GM10248 (cell line): ENCODE data around the gene CREBBP.
A peak's percentile ranks its signal among the peaks of the same experiment; 100 is the strongest.
"Not testable (repeated sequence)": the region's sequence is repeated elsewhere in the genome, so short reads cannot be mapped to it uniquely, and the experiment has no call there.

Experiments
- CTCF ChIA-PET: fragments of 300-600 bp; sonication (Branson Sonifier 250); formaldehyde crosslinking; extraction: SDS; loops from one replicate; lab custom pipeline; 2021; ENCODE audit warnings: antibody characterized with exemption; lab: Yijun Ruan, JAX
- POLR2A ChIA-PET: fragments of 350-650 bp; sonication (Branson Sonifier 250); formaldehyde crosslinking; extraction: SDS; loops from one replicate; lab custom pipeline; 2020; ENCODE audit warnings: antibody characterized with exemption; lab: Yijun Ruan, JAX
- DNase-seq: peaks from one replicate; pipeline ENCODE4 v3.0.0; 2012; ENCODE audit errors: extremely low spot score
- TF ChIP-seq, protein P1 (sequence below): IDR thresholded peaks from 2 replicates; pipeline ENCODE4 v1.5.1; 2012; ENCODE audit warnings: mild to moderate bottlenecking, low read depth; ENCODE audit errors: extremely low read depth, missing control alignments, control extremely low read depth

CREBBP gene

DNA sequence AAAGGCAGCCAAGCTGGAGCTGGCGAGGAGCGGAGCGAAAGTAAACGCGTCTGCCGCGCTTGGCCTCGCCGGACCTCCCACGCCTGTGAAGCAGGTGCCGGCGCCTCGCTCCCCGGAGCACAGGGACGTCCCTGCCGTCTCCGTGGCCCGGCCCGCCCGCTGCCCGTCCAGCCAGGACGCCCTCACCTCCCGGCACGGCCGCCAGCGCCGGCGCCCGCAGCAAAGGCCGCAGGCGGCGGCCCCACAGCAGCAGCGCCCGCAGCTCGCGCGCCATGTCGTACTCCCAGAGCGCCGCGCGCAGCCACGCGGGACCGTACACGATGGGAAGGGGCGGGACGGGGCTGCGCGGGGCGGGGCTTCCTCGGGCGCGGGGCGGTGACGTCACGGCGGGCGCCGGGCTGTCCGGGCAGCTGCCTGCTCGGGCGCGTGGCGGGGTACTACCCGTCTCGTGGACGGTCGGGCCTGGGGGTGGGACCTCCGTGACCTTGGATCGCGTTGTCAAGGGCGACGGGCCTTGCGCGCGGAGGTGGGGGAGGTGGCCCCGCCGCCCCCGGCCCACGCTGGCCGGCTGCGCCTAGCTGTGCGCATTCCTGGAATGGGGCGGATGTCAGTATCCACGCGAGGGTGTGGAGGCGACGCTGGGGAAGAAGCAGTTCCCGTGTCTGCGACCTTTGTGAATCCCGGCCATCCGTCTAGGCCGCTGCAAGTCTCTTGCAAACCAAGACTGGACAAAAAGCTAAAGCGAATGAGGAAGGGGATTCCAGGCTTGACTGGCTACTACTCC lies 163.1 kb downstream of the CREBBP start, which contains the start of gene TRAP1:
Gene TRAP1 (minus strand): TSS at position 290 of the 784 bp plus-strand sequence. CDS start 16 bp downstream, at position 274.
- ChIA-PET POLR2A (interaction anchor here (0.5 to 0.7 kb wide), 2 partner anchors 29 to 1044 kb away, joined by 3 read pairs; no protein-coding TSS in a partner anchor), CTCF (no interaction called here)
- DNase-seq, result peak; percentile 97
- TF ChIP-seq, protein P1, sequence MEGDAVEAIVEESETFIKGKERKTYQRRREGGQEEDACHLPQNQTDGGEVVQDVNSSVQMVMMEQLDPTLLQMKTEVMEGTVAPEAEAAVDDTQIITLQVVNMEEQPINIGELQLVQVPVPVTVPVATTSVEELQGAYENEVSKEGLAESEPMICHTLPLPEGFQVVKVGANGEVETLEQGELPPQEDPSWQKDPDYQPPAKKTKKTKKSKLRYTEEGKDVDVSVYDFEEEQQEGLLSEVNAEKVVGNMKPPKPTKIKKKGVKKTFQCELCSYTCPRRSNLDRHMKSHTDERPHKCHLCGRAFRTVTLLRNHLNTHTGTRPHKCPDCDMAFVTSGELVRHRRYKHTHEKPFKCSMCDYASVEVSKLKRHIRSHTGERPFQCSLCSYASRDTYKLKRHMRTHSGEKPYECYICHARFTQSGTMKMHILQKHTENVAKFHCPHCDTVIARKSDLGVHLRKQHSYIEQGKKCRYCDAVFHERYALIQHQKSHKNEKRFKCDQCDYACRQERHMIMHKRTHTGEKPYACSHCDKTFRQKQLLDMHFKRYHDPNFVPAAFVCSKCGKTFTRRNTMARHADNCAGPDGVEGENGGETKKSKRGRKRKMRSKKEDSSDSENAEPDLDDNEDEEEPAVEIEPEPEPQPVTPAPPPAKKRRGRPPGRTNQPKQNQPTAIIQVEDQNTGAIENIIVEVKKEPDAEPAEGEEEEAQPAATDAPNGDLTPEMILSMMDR, result no peak

DNA sequence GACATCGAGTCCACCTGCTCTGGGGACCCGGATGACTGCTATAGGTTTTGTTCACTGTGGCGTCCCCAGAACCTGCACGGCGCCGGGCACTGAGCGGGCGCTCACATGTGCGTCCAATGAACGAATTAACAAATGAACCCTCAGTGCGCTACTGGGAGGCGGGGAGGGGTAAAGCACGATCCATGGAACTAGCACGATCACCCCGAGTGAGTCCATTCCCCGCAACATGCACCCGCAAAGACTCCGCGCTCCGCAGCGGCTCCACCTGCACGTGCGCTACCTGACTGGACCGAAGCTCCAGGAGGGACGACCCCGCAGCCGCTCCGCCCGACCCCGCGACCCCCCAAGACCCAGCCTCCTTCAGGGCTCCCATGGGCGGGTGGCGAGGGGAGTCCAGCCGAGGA lies 163.7 kb downstream of the CREBBP start:
- DNase-seq, result peak; percentile 49
- ChIA-PET POLR2A (interaction anchor here (0.7 kb wide), 1 partner anchor 29 kb away, joined by 3 read pairs; no protein-coding TSS in a partner anchor), CTCF (no interaction called here)
- TF ChIP-seq, protein P1, result no peak

DNA sequence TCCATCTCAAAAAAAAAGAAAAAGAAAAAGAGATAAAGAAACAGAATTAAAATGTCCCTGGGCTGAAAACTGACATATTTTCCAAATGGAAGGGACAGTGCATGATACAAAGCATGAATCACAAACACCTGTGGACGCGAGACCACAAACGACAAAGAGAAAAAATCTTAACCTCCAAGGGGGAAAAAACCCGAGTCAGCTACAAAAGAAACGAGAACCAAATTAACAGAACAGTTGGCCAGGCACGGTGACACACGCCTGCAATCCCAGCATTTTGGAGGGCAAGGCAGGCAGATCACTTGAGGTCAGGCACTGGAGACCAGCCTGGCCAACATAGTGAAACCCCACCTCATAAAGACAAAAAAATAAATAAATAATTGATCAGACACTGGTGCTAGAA lies 165.1 kb downstream of the CREBBP start:
- DNase-seq, result no peak
- POLR2A ChIA-PET, result no interaction called here
- CTCF ChIA-PET, result no interaction called here
- TF ChIP-seq, protein P1, result no peak

DNA sequence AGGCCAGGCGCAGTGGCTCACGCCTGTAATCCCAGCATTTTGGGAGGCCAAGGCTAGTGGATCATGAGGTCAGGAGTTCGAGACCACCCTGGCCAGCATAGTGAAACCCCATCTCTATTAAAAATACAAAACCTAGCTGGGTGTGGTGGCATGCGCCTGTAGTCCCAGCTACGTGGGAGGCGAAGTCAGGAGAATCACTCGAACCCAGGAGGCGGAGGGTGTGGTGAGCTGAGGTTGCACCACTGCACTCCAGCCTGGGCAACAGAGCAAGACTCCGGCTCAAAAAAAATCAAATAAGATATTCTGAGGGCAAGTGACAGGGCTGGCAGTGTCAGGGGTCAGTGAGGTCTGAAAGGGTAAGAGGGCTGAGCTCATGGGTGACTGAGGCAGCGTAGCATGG lies 166.1 kb downstream of the CREBBP start:
- CTCF ChIA-PET, result interaction anchor here (1.2 kb wide), 1 partner anchor 27 kb away, joined by 4 read pairs; no protein-coding TSS in a partner anchor
- DNase-seq, POLR2A ChIA-PET: not testable (repeated sequence)

DNA sequence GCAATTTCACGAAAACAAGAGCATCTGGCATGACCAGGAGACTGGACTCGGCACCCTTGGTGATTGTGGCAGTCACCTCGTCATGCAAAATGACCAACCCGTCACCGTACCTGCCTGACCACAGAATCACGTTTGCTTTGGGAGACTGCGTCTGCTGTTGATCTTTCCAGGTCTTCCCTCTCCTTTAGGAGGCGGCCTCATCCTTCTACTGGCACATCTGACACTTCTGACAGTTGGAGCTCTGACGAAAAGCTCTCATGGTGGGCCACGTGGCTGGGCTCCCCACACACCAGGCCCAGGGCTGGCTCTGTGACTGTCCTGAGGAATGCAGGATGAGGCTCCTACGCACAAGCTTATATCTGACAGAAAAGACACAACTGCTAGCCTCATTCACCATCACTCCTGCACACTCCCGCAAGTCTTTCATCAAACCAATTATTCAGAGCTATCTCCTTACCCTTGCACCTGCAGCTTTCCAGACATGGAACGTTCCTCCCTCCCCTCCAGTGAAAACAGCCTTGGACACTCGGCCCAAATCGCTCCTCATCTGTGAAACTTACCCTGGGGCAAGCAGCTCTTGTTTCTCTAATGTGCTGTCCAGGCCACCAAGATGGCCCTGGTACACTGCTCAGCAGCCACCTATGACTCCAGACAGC lies 166.8 kb downstream of the CREBBP start:
- no peak for DNase-seq
- TF ChIP-seq, protein P1, result no peak
- POLR2A ChIA-PET, result no interaction called here
- CTCF ChIA-PET, result interaction anchor here (0.7 to 1.3 kb wide), 5 partner anchors 9 to 166 kb away, joined by 3 to 4 read pairs (median 3); no protein-coding TSS in a partner anchor

DNA sequence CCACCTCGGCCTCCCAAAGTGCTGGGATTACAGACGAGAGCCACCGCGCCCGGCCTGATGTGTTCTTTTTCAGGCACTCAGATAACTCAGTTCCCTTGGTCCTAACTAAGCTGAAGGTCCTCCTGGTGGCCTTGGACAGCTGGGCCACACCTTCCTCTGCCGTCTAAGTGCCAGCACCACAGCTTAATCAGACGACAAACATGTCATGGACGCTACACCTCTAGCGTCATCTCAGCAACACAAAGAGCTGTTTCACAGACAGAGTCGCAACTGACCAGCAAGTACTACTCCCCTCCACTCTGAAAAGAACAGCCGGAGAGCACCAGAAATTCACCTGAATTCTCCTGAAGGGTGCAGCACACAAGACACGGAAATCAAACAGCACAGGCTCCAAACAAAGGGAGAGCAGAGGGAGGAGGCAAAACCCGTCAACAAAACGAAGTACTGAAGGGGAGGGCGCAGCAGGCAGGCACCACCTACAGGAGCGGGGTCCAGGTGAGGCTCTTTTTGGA lies 167.6 kb downstream of the CREBBP start:
- CTCF ChIA-PET, result interaction anchor here (0.7 to 1.3 kb wide), 3 partner anchors 8 to 166 kb away, joined by 3 read pairs; no protein-coding TSS in a partner anchor
- TF ChIP-seq, protein P1, result no peak
- no peak for DNase-seq
- POLR2A ChIA-PET, result no interaction called here
